NCI-H82 treated with DMSO at 0.1 percent for 48 hours (cell line): ENCODE data around the gene MFSD6L.

ENCODE experiments used
- DNase-seq: peaks from one replicate; lab custom pipeline; 2025; ENCODE audit not compliant: unreplicated experiment; lab: John Stamatoyannopoulos, UW

The MFSD6L gene

DNA sequence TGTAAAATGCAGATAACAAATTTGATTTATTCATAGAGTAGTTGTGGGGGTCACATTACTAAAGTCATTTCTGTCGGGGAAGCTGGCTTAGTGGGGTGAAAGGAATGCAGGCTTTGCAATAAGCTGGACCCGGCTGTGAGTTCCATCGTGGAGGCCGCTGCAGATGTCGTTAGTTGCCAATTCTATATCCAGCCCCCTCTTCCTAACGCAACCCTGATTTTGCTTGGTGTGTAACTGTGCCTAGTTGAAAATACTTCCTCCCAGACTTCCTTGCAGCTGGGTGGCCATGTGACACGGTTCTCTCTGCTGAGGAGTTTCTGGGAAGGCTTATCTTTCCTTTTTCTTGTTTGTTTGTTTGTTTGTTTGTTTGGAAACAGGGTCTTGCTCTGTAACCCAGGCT is 4.5 kb downstream of the MFSD6L start:
- no peak for DNase-seq

DNA sequence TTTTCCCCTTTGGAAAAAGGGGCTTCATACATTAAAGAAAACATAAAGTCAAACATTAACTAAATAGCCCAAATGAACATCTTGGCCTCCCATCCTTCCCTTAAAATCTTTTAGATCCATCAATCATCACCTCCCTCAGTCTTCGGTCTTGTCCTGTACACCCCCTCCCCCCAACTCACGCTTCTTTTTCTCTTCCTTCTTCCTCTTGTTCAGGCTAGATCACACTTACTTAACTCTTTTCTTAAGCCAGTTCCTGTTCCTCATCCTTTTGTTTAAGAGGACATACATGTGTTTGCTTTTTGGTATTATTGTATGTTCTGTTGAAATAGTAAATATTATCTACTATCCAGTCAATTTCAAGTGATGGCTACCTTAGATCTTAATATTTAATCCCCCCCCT is 5.5 kb downstream of the MFSD6L start:
- DNase-seq = no peak

DNA sequence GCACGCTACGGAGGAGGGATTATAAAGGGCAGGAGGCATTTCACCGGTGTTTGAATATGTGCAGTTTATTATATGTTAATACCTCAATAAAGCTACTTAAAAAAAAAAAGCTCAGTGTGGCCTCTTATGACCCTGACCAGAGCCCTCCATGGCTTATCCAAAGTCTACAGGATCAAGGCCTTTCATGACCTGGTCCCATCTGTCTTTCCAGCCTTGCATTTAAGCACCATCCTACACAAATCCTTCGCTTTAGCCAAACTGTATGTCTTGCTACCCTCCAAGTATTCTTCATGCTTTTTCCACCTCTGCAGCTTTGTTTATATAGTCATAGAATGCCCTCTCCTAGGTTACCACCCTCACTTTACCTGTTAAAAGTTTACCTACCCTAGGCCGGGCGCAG is 6.5 kb downstream of the MFSD6L start:
- peak; percentile 61 for DNase-seq

DNA sequence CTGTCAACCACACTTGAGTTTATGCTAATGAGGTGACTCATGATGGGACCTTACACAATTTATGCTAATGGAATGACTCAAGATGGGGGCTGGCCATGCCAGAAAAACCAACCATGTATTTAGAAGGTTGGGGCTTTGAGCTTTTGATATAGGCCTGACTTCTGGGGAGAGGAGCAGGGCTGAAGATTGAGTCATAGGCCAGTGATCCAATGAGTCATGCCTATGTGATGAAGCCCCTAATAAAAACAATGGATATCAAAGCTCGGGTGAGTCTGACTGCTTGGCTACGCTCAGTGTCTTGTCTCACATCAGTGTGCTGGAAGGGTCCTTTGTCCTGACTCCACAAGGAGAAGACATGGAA is 7.3 kb downstream of the MFSD6L start:
- no peak for DNase-seq

DNA sequence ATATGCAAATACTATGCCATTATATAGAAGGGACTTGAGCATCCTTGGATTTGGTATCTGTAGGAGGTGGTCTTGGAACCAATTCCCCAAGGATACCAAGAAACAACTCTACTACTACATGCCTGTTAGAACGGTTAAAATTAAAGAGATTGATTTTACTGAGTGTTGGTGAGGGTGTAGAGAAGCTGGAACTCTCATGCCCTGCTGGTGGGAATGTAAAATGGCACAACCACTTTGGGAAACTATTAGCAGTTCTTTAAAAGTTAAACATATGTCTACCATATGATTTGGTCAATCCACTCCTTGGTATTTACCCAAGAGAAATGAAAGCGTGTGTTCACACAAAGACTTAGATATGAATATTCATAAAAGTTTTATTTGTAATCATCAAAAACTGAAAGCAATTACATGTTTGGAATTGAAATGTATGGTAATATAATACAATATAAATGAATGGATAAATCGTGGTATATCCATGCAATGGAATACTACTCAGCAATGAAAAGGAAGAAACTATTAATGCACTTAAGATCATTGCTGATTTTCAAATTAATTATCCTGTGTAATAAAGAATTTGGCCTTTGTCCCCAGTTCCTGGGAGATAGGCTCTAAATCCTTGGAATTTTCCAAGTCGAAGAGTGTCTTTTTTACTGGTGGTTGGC is 7.8 kb downstream of the MFSD6L start:
- DNase-seq = no peak

DNA sequence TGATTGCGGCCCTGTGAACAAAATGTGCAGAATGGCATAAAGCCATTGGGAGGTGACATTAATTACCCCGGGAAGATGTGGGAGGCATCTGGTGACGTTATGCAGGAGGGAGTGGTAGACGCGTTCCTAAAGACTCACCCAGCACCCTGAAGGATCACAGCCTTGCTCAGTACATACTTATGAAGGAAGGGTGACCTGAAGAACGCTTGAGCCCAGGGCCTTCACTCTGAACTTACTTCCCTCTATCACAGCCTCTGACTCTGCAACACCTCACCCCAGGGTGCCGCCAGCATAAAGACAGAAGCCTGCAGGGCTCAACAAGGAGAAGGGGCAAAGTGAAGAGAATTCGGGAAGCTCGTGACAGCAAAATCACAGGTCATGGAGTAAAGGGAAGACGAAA is 9.4 kb downstream of the MFSD6L start:
- DNase-seq = no peak

DNA sequence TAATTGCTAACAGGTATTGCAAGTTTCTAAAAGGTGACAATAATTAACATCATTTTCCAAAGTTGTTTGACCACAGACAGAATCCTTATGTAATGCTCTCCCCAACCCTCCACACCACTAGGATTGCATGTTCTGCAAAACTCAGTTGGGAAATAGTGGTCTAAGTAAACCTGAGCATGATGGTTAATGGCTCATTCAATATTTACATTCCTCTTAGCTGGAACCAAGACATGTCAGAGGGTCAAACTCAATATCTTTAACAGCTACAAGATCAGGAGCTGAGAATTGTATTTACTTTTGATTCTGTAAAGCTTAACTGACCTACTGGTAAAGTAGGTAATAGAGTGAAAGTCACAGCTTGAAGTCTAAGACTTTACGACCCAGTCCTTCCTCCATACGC is 10.2 kb downstream of the MFSD6L start:
- DNase-seq = no peak

DNA sequence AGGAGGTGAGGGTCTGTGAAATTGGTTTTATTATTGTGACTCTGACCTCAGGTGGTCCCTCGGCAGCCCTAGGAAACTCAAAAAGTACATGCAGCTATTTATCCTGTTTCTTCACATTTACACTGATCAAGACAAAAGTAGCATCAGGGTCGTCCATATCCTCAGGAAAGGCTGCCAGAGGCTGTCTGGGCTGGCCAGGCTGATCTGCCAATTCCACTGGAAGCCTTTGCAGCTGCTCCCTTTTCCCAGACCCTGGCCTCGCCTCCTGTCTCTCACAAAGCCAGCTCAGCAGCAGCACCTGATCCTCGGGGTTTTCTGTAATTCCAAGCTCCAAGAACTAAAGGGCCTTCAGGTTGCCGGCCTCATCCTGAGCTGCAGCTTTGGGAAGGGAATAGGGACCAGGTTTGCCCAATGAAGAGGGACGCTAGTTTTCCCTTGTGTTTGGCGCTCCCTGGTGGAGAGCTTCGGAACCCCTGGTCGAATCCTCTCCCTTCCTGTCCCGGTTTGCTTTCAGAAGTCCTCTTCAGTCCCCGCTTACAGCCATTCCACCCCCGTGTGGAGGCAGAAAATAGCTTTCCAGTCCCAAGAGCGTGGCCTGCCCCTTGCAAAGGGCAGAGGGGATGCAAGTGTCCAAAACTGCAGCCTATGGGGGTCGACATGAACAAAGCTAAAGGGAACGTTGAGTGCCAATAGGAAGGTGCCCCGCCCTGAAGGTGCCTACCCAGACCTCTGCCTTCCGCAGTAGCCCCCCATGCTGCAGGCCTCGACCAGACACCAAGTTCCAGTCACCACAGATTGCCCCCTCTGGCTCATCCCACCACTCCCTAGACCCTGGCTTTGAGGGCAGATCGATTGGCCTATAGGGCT is 13.4 kb downstream of the MFSD6L start:
- peak; percentile 28 for DNase-seq

DNA sequence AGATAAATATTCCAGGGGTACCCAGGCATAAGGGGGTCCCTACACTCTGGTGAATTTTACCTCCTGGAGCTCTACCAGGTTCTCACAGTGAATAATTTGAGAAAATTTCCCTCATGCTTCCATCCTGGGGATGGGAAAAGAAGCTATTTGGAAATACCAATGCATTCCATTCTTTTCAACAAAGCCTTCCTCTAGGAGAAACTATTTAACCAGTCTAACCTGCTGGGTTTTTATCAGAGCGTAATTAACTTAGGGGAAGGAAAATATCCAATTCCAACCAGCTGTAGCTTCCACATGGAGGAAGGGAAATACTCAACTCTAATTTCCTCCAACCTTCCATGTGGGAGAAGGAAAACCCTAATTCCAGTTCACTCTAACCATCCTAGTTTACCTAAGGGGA is 17.0 kb downstream of the MFSD6L start:
- DNase-seq = no peak

DNA sequence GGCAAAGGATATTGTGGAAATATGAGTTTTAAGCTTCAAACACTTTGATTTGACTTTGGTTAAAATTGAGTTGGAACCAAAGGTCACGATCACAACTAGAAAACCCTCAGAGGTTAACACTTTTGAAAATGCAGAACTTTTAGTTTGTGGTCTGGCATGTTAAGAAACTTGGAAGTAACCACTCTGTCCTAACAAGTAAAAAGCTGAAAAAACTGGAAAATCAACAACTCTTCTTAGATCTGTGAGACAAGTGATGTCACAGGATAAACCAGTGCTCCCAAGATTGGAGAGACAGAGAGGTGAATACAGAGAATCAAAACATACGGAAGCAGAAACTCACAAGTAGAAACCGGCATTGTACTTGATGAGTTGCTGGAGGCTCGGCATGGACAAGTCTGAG is 17.4 kb downstream of the MFSD6L start:
- DNase-seq = no peak

DNA sequence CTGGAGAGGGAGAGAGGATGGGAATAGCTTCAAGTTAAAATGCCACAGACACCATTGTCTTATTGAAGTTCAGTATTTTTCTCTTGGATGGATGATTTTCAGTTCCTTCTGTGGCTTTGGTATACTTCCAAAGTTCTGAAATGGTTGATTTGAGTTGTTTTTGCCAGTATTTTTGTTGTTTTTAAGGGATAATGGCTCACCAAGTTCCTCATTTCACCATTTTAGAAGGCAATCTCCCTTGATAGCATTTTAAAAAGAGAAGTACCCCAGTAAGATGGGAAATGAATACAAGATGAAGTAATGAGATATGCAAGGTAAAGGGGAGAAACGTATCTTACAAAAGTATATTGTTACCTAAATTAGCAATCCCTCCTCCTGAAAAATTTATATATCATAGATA is 22.3 kb downstream of the MFSD6L start:
- no peak for DNase-seq

DNA sequence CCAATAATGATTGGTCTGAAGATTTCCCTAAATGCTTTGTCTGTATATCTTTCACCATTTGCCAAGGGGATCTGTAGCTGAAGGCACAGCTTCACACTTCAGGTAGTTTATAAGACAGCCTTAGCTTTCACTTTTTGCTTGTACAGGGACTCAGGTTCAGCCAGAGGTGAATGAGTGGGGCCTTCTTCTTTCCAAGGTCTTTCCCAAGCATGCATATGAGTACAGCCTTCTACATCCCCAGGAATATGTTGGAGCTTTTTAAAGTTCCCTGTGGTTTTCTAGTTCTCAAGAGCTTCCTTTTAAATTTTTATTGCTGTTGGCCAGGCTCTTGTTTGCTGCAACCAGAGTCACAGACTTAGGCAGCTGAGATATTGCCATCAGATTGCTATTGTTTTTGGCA is 22.9 kb downstream of the MFSD6L start:
- DNase-seq = no peak

DNA sequence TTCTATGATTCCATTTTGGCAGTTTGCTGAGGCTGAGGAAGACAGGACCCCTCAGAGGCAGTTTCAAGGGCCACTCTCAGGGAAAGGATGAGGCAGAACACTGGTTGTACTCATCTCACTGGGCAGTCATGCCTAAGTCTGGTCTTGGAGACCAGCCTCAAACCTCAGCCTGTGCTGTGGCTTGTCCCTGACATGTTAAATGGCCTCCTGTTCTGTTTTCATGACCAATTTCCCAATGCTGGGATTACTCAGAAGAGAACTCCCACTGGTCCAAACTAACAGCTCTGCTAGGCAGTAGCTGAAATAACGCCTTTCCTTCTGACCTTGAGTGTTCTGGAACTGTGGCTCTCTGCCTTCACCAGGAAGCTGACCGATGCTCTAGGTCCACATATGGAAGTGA is 32.4 kb downstream of the MFSD6L start:
- DNase-seq = no peak

DNA sequence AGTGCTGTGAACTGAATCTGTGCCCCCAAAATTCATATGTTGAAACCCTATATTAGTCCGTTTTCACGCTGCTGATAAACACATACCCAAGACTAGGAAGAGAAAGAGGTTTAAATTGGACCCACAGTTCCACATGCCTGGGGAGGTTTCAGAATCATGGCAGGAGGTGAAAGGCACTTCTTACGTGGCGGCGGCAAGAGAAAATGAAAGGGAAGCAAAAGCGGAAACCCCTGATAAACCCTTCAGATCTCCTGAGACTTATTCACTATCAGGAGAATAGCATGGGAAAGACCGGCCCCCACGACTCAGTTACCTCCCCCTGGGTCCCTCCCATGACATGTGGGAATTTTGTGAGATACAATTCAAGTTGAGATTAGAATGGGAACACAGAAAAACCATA is 37.2 kb downstream of the MFSD6L start:
- no peak for DNase-seq

DNA sequence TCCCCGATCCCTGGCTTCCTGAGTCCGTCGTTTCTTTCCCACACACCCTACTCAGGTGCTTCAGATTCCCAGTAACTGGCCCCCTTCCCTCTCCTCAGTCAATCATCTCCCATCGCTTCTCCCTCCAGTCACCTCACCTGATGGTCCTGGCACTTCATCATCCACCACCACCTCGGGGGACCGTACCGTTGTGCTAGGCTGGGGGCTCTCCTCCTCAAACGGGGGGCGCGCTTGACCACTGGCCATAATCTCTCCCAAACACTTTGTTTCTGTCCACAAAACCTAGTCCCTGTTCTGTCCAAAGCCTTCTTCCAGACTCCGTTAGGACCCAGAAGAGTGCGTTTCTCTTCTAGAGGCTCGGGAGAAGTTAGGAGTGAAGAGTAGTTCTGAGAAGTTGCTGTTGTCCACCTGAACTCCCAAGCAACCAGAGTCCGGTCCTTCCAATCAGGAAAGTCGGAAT is 41.0 kb downstream of the MFSD6L start, which contains the start of gene SPDYE4:
TSS of gene SPDYE4 (minus strand) at position 410 of the 460 bp plus-strand sequence. CDS start at position 246, 164 bp downstream.
- DNase-seq = no peak

DNA sequence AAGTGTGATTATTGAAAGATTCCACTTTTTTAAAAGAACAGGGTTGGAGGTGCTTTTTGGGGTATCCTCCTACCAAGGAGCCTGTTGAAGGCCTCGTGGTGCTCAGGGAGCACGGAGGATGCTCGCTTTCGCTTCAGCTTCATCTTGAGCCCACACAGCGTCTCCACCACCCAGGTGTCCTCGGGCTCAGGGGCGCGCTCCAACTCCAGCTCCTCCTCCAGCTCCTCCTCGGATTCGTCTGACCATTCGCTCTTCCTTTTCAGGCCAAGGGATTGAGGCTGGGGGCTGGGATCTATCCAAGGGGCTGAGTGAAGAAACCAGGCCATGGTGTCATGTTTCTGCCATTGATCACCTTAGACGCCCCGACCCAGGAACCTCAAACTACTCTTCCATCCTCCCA is 42.0 kb downstream of the MFSD6L start:
- DNase-seq = no peak

DNA sequence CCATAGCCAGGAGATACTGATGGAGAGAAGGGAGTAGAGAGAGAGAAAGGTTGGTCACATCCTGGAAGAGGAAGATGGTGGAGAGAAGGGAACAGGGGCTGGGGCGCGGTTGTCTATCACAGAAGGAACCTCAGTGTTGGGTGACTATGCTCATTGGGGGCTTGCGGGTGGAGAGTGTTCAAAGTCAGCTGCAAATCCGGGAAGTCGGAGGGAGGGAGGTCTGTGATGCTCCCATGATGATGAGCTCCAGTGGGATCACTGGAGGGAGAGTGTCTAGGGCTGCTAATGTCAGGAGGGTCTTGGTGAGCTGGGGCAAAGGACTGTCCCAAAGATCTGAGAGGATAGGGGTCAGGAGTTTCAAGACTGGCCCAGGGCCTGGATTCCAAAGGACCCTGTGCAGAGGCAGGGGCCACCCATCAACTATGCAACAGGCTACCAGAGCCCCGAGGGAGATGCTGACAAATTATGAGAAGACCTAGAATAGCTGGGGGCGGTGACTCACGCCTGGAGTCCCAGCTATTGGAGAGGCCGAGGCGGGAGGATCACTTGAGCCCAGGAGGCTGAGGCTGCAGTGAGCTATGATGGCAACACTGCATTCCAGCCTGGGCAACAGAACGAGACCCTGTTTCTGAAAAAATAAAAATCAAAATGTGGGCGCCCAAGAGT is 43.4 kb downstream of the MFSD6L start:
- no peak for DNase-seq

DNA sequence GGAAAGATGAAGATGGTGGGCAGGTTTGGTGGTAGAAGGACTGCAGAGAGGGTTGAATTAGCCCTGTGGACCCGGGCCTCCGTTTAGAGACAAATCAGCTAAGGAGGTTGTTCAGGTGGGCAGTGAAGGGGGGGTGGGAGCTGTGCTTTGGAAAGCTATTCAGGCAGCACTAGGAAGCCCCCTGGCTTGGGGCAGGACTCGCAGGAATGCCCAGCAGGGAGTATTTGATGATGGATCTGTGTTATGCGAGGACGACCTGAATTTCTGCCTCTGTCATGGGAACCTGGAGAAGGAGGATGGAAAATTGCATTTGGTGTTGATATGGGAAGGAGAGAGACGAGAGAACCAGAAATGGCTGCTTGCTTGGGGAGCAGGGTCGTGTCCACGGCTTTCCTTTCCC is 44.3 kb downstream of the MFSD6L start:
- DNase-seq = no peak

DNA sequence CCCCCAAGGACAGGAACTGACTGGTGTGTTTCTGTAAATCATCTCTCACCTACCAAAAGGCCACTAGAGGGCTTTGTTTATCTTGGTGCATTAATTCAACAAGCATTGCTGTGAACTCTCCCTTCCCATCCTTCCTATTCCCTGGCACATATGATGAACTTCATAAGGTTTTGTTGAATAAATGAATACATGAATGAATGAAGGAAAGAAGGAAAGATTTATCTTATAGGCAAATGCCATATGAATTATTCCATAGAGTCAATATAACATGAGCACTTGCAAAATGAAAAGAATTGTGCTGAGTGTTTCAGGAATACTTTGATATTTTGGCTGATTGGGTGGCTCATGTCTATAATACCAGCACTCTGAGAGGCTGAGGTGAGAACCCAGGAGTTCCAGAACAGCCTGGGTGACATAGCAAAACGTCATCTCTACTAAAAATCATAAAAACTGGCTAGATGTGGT is 45.2 kb downstream of the MFSD6L start:
- DNase-seq = no peak

DNA sequence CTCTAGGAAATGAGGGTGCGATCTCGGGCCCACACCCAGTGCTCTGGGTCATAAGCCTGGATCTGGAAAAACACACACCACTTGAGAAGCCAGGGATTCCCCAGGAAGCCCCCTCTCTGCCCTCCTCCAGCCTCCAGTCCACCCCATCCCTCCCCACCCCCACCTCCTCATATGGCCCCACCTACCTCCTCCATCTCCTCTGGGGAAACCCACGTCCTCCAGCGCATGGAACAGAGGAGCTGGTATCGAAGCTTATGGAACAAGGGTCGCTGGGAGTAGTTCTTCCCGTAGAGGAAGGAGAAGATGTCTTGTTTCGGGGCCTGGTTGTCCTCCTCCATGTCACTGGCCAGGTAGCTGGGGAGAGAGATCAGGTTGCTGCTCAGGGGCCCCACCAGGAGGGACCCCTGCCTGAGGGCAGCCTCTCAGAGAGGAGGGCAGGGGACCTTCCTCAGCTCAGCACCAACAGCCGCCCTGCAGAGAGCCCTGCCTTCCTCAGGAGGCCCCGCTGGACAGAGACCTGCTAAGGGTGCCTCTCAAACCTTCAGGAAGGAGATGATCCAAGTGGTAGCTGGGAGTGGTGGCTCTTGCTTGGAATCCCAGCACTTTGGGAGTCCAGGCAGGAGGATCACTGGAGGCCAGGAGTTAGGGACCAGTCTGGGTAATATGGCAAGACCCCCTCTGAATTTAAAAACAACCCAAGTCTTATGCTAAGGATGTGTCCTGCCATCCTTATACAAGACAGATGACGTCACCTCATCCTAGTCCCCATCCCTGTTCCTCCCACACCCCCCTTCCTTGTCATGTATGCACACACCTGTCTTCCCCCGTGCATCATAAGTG is 45.8 kb downstream of the MFSD6L start:
- DNase-seq = no peak

DNA sequence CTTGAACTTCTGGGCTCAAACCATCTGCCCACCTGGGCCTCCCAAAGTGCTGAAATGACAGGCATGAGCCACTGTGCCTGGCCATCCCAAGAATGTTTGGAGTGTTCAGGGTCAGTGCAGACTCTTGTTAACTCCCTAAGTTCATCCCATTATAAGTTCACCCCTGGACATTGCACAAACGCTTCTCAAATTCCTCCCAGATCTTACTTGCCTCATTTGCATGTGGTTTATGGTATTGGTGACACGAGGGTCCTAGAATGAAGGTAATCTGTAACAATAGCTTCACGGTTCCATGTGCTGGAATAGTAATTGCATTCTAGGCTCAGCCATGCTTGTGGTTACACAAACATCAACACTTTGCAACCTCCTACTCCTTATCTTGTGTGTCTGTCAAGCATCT is 49.5 kb downstream of the MFSD6L start:
- DNase-seq = no peak
